Uterus (tissue), 4 donors: ENCODE data around the gene CABP2. TPM values are rescaled to one million over a fixed set of nuclear protein-coding genes. Genes with fewer than 3 reads are reported as not detected.

Source experiments
- DNase-seq, 2 donors: peaks; one replicate each; pipeline ENCODE4 v3.0.0-alpha.2; 2019 to 2020
- H3K27ac ChIP-seq, 2 donors: fragments of 200-600 bp; sonication (generic); 1 replicate in 1 of 2; 2 replicates in 1 of 2; pipeline ENCODE4 v1.5.1; 2016 to 2018
- H3K27me3 ChIP-seq, 2 donors: fragments of 200-600 bp; sonication (generic); one replicate each; pipeline ENCODE4 v1.5.1; 2018 to 2019; ENCODE audit warnings: control low read depth in 1 of 2
- H3K36me3 ChIP-seq, 2 donors: fragments of 200-600 bp; sonication (generic); one replicate each; pipeline ENCODE4 v1.5.1; 2019; ENCODE audit warnings: control low read depth in 1 of 2
- H3K4me1 ChIP-seq, 2 donors: fragments of 200-600 bp; sonication (generic); one replicate each; pipeline ENCODE4 v1.5.1; 2018 to 2019; ENCODE audit warnings: control low read depth in 1 of 2
- H3K4me3 ChIP-seq, 2 donors: fragments of 200-600 bp; sonication (generic); 1 replicate in 1 of 2; 2 replicates in 1 of 2; pipeline ENCODE4 v1.5.1; 2018 to 2019; ENCODE audit warnings: mild to moderate bottlenecking in 1 of 2
- H3K9me3 ChIP-seq, 2 donors: fragments of 200-600 bp; sonication (generic); one replicate each; pipeline ENCODE4 v1.5.1; 2019; ENCODE audit warnings: control low read depth in 1 of 2
- POLR2A ChIP-seq, 2 donors: fragments of 450-650 bp; IDR thresholded peaks; one replicate each; pipeline ENCODE4 v1.6.1; 2016; ENCODE audit warnings: antibody characterized with exemption in 2 of 2, mild to moderate bottlenecking in 1 of 2, moderate library complexity in 1 of 2
- intact Hi-C: fragments of 100-400 bp; cut with DNase I; formaldehyde crosslinking; loops from one replicate; pipeline ENCODE4 v1.15.1; 2023; ENCODE audit warnings: low total_unique reads
- total RNA-seq, 4 donors: library from RNA; depleted of rRNA in 3 of 4; stranded (reverse); fragments of >200 nt in 3 of 4; gene quantifications; one replicate each; pipeline versions ENCODE4 v1.1.0 to v1.2.4, GENCODE V29; 2014 to 2023
- TF ChIP-seq, protein P1 (sequence below), 4 experiments: fragments of 200-600 bp in 2 of 4; fragments of 450-650 bp in 2 of 4; sonication (generic) in 2 of 4; IDR thresholded peaks; one replicate each; pipeline ENCODE4 v1.5.1; 2016 to 2019; ENCODE audit warnings: antibody characterized with exemption in 4 of 4, mild to moderate bottlenecking in 2 of 4, moderate library complexity in 1 of 4
- donor health status: DM: yes; HTN: yes; CAD: no.

Gene CABP2
- total RNA-seq, 4 donors from 2014 or later, result not detected

DNA sequence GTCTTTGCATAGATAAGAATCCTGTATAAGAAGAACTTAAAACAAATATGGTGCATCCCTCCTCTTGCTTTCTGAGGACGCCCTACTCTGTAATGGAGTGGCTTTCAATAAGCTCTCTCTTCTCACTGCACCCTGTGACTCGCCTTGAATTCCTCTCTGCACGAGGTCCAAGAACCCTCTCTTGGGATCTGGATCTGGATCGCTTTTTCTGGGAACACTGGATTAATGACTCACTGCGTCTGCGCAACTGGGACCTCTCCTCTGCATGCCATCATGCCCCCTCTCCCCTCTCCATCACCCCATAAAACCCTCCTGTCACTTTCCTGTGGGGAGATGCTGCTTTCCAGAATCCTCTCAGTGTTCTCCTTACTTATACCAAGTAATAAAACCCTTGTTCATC, 15.1 kb upstream of the CABP2 start:
- Histone ChIP-seq H3K4me1 (no peaks in the 10 kb centered on the region), H3K27ac (no peak overlapping the region), H3K36me3 (no peaks in the 10 kb centered on the region), H3K4me3 (no peak overlapping the region), H3K9me3 (no peaks in the 10 kb centered on the region), H3K27me3 (no peaks in the 10 kb centered on the region)
- TF ChIP-seq, protein P1, sequence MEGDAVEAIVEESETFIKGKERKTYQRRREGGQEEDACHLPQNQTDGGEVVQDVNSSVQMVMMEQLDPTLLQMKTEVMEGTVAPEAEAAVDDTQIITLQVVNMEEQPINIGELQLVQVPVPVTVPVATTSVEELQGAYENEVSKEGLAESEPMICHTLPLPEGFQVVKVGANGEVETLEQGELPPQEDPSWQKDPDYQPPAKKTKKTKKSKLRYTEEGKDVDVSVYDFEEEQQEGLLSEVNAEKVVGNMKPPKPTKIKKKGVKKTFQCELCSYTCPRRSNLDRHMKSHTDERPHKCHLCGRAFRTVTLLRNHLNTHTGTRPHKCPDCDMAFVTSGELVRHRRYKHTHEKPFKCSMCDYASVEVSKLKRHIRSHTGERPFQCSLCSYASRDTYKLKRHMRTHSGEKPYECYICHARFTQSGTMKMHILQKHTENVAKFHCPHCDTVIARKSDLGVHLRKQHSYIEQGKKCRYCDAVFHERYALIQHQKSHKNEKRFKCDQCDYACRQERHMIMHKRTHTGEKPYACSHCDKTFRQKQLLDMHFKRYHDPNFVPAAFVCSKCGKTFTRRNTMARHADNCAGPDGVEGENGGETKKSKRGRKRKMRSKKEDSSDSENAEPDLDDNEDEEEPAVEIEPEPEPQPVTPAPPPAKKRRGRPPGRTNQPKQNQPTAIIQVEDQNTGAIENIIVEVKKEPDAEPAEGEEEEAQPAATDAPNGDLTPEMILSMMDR (IDR thresholded peaks at IDR 0.05), result no peak
- no peak for TF ChIP-seq POLR2A (IDR thresholded peaks at IDR 0.05)
- no peak for DNase-seq
- intact Hi-C loops, result no loop called here

DNA sequence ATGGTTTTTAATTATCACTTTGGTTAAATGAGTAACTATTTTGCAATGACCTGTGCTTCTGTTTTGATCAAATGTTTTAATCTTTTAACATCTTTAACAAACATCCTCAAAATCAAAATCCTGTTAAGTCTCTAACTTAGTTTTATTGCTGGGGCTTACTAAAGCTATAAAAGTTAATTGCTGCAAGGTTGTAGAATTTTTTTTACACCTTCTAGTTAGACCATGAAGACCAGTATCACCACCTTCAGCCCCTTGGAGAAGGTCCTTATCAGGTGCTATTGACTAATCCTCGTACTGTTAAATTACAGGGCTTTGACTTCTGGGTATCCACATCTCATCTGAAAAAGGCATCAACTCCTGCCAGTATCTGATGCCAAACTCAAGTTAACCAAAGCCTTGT, 12.3 kb upstream of the CABP2 start:
- intact Hi-C loops, result no loop called here
- no peak overlapping the region for H3K4me3 ChIP-seq
- no peak for DNase-seq

DNA sequence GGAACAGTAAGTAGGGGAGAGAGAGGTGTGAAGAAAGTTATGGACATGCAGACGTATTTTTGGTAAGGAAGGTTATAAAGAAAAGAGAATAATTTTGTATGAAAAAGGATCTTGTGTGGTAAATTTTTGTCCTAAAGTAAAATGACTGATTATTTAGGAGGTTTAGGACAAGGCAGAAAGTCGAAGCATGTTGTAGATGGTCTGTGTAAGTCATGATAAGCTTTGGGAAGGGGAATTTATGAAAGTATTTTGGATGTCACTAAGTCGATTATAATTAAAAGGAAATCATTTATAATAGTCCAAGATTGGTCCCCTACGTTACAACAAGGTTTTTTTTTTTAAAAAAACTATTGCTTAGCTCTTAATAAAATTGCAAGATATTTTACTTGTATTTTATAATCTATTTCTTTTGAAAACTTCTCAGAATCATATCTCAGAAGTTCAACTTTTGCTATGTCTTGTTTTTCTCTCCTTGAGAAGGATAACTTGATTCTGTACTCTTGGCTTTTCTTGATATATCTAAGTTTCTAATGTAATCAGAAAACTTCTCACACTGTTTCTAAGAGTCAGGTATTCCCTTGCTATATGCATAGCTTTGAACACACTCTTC, 10.9 kb upstream of the CABP2 start:
- Histone ChIP-seq H3K4me3 (no peak overlapping the region), H3K4me1 (no peaks in the 10 kb centered on the region), H3K36me3 (no peaks in the 10 kb centered on the region), H3K9me3 (no peaks in the 10 kb centered on the region), H3K27me3 (no peaks in the 10 kb centered on the region), H3K27ac (no peak overlapping the region)
- DNase-seq, result no peak
- intact Hi-C loops, result no loop called here
- TF ChIP-seq, protein P1 (IDR thresholded peaks at IDR 0.05), result no peak

More for the DNA sequence above, 12.3 kb upstream of the CABP2 start:
- Histone ChIP-seq H3K4me1 (no peaks in the 10 kb centered on the region), H3K27ac (no peak overlapping the region), H3K9me3 (no peaks in the 10 kb centered on the region), H3K36me3 (no peaks in the 10 kb centered on the region), H3K27me3 (no peaks in the 10 kb centered on the region)
- no peak for TF ChIP-seq POLR2A (IDR thresholded peaks at IDR 0.05)
- TF ChIP-seq, protein P1 (IDR thresholded peaks at IDR 0.05), result no peak

DNA sequence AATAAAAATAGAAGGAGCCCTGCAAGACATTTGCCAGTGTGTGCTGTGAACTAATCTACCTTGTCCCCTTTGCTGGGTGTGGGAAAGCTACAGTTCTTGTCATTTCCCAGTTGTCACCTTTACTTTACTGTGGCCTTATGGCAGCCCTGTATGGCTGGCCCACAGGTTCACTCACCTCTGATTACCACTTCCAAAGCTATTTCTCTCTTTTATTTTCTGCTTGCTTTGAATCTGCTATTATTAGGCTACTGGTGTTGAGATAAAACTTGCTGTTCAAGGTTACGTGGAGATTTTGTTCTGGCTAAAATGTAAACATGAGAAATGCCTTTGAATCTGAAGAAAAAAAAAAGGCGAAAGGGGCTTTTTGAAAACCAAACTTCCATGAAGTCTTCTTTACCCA, 9.6 kb upstream of the CABP2 start:
- no peak overlapping the region for H3K4me3 ChIP-seq
- H3K27ac ChIP-seq, result no peak overlapping the region
- H3K27me3 ChIP-seq, result no peaks in the 10 kb centered on the region
- no peaks in the 10 kb centered on the region for H3K9me3 ChIP-seq
- intact Hi-C loops, result no loop called here
- TF ChIP-seq POLR2A (IDR thresholded peaks at IDR 0.05), result no peak
- TF ChIP-seq, protein P1 (IDR thresholded peaks at IDR 0.05), result no peak
- DNase-seq, result no peak
- no peaks in the 10 kb centered on the region for H3K36me3 ChIP-seq
- no peaks in the 10 kb centered on the region for H3K4me1 ChIP-seq

DNA sequence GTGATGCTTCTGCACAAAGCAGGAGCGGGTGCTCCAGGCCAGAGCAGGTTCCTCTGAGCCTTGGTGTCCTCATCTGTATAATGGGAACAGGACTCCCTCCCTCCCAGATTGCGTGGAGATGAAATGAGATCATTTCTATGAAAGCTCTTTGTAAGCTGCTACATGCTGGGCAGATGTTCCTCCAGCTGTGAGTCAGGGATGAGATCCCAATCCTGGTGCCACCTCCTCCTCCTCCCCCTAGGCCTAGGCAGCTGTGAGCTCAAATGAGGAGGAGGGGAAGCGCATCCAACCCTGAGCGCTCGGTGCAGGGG, 7.0 kb upstream of the CABP2 start:
- H3K27ac ChIP-seq, result no peak overlapping the region
- no peaks in the 10 kb centered on the region for H3K4me1 ChIP-seq
- no peak for TF ChIP-seq POLR2A (IDR thresholded peaks at IDR 0.05)
- TF ChIP-seq, protein P1 (IDR thresholded peaks at IDR 0.05), result no peak
- H3K36me3 ChIP-seq, result no peaks in the 10 kb centered on the region
- no peak for DNase-seq
- no peak overlapping the region for H3K4me3 ChIP-seq
- no peaks in the 10 kb centered on the region for H3K27me3 ChIP-seq
- intact Hi-C loops, result no loop called here
- H3K9me3 ChIP-seq, result no peaks in the 10 kb centered on the region
